ENCODE data around the gene ZNF862.
A peak's percentile ranks its signal among the peaks of the same experiment; 100 is the strongest.
"Not testable (repeated sequence)": the region's sequence is repeated elsewhere in the genome, so short reads cannot be mapped to it uniquely, and the experiment has no call there.

Gene ZNF862

GRCh38 chr7:149824748-149825566 lies 13.2 kb upstream of the ZNF862 start:
- no peak for DNase-seq

GRCh38 chr7:149825567-149826343 lies 12.4 kb upstream of the ZNF862 start:
- DNase-seq, result no peak

DNA sequence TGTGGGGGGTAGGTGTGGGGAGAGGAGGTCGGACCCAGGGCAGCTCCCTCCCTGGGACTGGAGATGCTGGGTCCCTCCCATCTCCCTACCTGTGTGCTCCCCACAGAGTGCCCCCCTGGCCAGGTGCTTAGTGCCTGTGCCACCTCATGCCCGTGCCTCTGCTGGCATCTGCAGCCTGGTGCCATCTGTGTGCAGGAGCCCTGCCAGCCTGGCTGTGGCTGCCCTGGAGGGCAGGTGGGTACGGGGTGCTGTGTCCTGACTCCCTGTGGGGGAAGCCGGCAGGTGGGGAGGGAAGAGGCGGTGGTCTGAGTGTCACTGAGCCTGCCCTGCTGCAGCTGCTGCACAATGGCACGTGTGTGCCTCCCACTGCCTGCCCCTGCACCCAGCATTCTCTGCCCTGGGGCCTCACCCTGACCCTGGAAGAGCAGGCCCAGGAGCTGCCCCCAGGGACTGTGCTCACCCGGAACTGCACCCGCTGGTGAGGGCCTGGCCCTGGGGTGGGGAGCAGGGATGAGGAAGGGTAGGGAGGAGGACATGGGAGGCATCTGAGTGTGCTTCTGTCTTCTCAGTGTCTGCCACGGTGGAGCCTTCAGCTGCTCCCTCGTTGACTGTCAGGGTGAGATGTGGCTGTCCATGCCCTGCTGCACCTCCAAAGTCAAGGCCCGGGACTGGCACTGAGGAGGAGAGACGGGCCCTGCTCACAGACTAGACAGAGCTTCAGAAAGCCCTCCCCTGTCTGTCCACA lies 11.7 kb upstream of the ZNF862 start:
- DNase-seq, result no peak

DNA sequence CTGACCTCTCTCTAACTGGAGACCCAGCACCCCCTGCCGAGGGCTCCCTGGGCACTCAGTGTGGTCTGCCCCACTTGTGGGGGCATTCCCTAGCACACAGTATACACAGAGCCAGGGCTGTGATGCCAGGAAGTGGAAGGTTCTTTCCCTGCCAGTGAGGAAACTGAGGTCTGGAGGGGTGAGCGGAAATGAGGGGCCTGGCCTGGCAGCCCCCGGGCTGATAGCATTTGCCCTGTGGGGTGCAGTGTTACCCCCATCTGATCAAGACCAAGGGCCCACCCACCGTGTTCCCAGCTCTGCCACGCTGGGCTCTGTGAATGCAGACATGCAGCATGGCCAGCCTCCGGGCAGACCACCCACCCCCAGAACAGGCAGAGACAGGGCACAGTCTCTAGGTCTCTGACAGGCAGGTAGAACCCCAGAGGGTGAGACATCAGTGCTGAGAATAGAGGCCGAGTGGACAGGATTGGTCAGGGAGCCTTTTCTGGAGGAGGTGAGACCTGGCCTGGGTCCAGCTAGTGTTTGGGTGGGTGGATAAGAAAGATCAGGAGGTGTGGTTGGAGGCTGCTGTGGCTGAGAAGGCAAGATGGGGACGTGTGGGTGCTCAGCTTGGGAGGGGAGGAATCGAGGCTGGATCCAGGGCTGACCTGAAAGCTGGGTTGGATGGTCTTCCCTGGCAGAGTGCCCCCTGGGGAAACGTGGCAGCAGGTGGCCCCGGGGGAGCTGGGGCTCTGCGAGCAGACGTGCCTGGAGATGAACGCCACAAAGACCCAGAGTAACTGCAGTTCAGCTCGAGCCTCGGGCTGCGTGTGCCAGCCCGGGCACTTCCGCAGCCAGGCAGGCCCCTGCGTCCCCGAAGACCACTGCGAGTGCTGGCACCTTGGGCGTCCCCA lies 10.8 kb upstream of the ZNF862 start:
- DNase-seq, result no peak

DNA sequence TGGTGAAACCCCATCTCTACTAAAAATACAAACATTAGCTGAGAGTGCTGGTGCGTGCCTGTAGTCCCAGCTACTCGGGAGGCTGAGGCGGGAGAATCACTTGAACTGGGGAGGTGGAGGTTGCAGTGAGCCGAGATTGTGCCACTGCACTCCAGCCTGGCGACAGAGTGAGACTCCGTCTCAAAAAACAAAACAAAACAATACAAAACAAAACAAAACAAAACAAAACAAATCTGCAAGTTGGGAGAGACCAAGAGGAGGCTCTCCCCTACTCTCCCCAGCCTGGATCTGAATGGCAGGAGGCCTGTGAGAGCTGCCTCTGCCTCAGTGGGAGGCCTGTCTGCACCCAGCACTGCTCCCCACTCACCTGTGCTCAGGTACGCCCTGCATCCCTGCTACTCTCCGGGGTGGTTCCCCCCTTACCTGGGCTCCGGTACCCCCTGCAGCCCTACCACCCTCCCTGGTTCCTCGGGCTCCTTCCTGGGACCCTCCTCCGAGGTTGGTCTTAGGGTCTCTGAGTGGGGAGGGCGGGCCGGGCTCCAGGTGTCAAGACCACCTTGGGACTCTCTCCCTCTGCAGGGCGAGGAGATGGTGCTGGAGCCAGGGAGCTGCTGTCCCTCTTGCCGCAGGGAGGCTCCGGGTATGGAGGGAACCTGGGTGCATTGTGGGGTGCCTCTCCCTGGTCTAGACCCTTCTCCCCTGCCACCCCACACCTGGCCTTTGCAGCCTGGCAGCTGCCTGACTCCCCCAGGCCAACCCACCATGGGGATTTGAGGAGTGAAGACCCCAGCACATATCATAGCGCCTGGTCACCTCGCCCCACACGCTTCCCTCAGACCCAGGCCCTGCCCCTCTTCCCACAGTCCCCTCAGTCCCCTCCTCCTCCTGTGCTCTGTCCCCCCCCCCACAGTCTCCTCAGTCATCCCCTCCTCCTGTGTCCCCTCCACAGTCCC lies 9.5 kb upstream of the ZNF862 start:
- DNase-seq, result no peak

- not testable (repeated sequence) for DNase-seq
Measured at GRCh38 chr7:149830527-149830926, 7.6 kb upstream of the ZNF862 start.

DNA sequence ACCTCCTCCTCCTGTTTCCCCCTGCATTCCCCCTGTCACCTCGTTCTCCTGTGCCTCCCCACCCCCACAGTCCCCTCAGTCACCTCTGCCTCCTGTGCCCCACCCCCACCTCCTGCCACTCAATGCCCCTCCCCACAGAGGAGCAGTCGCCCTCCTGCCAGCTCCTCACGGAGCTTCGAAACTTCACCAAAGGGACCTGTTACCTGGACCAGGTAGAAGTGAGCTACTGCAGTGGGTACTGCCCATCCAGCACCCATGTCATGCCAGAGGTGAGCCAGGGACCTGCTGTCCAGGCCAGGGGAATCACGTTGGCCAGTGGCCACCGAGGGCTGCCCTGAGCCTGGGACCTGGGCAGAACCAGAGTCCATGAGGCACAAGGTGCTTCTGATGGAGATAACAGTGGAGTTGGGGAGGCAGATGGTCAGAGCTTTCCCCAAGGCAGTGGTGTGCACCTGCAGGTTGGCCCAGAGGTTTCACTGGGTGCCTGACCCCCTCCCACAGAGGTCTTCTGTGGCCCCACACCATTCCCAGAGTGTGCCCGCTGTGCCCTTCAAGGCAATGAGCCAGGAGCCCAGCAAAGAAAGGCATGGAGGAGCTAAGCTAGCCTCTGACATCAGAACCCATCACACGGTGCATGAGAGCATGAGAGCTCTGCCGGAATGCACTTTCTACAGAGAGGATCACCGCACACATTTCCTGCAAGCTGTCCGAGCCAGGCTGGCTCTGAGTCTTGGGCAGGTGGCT lies 7.0 kb upstream of the ZNF862 start:
- no peak for DNase-seq

DNA sequence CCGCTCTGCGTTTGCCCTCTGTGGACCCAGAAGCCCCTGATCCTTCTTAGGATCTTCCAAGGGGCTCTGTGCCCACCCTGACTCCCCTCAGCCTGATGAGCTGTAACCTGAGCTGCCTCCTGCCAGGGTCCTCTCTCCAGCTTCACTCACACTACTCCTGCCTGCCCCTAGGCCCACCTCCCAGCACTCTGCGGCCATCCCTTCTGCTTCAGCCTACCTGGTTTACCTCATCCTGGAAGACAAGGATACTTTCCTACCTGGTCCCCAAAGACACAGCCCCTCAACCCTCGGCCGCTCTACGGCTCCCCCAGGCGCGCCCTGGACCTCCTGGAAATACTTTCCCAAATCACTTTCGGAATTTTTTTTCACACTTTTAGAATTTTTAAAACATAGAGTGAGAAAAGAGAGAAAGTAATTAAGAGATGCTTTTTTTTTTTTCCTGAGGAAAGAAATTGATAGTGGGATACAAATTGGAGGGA lies 6.4 kb upstream of the ZNF862 start:
- DNase-seq, result no peak

DNA sequence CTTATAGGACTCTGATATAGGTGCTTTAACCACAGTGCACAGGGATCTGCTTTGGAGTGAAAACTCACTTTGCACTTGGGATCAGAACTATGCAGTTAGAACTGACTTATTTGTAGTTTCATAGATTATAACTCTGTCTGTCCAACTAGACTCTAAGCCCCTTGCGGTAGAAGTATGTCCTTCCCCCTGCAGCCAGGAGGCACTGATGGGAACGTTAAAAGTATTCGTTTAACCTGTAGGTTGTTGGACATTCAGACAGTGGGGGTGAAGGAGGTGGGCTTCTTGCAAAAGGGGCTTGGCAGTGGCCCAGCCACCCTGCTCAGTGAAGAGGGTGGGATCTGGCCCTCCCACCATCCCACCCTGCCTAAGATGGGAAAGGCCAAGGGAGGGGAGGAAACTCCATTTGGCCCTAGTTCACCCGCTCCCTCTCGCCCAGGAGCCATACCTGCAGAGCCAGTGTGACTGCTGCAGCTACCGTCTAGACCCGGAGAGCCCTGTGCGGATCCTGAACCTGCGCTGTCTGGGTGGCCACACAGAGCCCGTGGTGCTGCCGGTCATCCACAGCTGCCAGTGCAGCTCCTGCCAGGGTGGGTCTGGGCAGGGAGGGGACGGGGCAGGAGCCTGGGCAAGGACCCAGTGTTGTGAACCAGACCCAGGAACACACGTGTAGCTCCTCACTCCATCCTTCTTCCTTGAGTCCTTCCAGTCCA lies 5.7 kb upstream of the ZNF862 start:
- no peak for DNase-seq

- no peak for DNase-seq
Measured at GRCh38 chr7:149833495-149834130, 4.6 kb upstream of the ZNF862 start.

GRCh38 chr7:149834601-149835000 lies 3.6 kb upstream of the ZNF862 start:
- no peak for DNase-seq

DNA sequence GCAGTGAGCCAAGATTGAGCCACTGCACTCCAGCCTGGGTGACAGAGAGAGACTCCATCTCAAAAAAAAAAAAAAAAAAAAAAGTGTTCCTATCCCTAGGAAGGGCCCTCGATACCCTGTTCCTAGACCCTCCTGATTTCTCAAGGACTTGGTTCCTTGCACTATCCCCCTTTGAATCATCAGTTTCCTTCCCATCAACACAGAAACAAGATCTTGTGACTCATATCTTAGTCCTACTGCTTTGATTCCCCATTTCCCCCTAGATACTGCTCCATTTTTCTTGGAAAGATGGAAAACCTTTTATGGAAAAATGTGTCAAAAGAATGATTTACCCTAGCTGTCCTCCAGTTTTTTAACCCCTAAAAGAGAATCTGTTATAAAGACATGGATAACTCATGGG lies 1.7 kb upstream of the ZNF862 start:
- no peak for DNase-seq

GRCh38 chr7:149837564-149838223 lies 481 bp upstream of the ZNF862 start:
- DNase-seq, result no peak

DNA sequence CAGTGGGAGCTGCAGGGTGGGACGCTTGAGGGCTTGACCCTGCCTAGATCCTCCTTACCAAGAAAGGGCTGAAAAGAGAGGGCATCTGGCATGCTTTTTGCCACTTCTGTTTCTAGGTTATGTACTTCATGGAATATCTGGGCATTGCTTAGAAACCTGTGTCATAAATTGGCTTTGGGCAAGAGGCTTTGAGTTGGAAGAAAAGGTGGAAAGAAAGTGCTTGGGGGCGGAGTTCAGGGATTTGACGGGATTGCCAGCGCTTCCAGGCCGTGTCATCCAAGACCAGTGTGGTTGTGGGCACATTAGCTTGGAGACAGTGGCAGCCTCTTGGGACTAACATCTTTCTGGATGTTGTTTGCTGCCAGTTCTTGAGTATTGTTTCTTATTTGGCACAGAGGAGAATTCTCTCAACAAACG lies 825 bp downstream of the ZNF862 start:
- peak in 2 of 51 donors; percentile 19 to 37 for DNase-seq

GRCh38 chr7:149839933-149840332 lies 1.8 kb downstream of the ZNF862 start:
- DNase-seq, result no peak

DNA sequence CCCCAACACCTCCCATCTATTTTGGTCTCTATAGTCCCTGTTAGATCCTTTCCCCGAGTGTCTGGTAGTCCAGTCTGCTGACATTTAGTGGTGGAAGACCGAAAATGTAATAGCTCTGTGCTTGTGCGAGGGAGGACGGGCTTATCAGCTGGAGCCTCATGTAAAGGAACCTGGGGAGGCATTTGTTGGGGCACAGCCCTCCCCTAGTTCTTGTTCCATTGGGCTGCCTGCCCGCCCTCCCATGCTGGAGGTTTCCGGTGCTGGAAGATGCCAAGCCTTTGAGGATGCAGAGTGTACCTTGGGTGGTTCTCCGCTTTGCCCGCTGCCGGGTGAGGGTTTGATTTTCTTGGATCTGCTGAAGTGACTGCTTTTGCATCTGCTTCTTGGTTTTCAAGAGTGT lies 5.4 kb downstream of the ZNF862 start:
- no peak for DNase-seq

- DNase-seq, result no peak
Measured at GRCh38 chr7:149844445-149844844, 6.3 kb downstream of the ZNF862 start.
